ENCODE data around the gene SLC22A4.

DNA sequence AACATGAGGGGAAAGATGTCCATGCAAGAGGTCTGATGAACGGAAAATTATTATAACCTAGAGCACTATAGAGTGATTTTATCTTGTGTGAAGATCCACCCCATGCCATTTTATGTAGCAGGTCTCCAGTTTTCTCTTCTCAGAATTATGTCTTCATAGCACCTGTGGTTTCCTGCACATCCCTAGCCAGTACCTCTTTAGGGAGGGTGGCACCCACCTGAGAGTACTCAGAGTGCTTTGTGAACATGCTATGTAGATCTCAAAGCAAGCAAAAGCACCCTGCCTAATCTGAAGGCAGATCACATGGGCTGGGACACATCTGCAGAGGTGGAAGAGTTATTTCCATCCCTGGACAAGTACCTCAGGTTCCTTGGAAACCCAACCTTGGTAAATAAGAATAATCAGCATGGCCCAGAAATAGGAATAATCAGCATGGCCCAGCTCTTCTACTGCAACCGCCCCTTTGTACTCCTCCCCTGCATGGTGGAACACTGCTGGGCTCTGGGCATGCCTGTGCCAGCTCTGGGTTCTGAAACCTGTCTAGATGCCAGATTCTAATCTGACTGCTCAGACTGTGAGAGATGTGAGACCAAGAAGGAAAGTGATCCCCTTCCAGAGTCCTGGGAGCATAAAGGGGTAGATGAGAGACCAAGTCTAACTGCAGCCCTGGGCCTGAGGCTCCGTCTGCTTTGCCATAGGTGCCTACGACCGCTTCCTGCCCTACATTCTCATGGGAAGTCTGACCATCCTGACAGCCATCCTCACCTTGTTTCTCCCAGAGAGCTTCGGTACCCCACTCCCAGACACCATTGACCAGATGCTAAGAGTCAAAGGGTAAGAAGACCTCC is 99.0 kb downstream of the SLC22A4 start:
- TF ChIP-seq, protein P1, sequence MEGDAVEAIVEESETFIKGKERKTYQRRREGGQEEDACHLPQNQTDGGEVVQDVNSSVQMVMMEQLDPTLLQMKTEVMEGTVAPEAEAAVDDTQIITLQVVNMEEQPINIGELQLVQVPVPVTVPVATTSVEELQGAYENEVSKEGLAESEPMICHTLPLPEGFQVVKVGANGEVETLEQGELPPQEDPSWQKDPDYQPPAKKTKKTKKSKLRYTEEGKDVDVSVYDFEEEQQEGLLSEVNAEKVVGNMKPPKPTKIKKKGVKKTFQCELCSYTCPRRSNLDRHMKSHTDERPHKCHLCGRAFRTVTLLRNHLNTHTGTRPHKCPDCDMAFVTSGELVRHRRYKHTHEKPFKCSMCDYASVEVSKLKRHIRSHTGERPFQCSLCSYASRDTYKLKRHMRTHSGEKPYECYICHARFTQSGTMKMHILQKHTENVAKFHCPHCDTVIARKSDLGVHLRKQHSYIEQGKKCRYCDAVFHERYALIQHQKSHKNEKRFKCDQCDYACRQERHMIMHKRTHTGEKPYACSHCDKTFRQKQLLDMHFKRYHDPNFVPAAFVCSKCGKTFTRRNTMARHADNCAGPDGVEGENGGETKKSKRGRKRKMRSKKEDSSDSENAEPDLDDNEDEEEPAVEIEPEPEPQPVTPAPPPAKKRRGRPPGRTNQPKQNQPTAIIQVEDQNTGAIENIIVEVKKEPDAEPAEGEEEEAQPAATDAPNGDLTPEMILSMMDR (IDR thresholded peaks at IDR 0.05) = no peak
- TF ChIP-seq POLR2A (IDR thresholded peaks at IDR 0.05) = no peak
